Activated T-helper 1 cell treated with anti-CD3 and anti-CD28 coated beads, Interleukin-12 subunit alpha, Interleukin-12 subunit beta, Interleukin-2, Interleukin-4 antibody, amounts not matched to agents 30 ng/mL and 10 ng/mL and 1 ng/mL, durations not matched to agents 14 hours and 24 hours and 36 hours (primary cell): ENCODE results near the gene IL6R. TPM values are rescaled to one million over a fixed set of nuclear protein-coding genes. Genes with fewer than 3 reads are reported as not detected.

Experiments
- DNase-seq: peaks from one replicate; pipeline ENCODE4 v3.0.0; 2021; ENCODE audit warnings: low spot score
- H3K27ac Mint-ChIP-seq: one replicate; pipeline ENCODE4 v1.8.0; 2021; ENCODE audit warnings: mild to moderate bottlenecking, mixed read lengths
- H3K27me3 Mint-ChIP-seq: one replicate; pipeline ENCODE4 v1.8.0; 2022; ENCODE audit warnings: mild to moderate bottlenecking, moderate library complexity, mixed read lengths; ENCODE audit not compliant: insufficient read depth
- H3K36me3 Mint-ChIP-seq: one replicate; pipeline ENCODE4 v1.8.0; 2021; ENCODE audit warnings: low read depth, mixed read lengths
- H3K4me1 Mint-ChIP-seq: one replicate; pipeline ENCODE4 v1.8.0; 2021; ENCODE audit warnings: low read depth, mixed read lengths
- H3K4me3 Mint-ChIP-seq: one replicate; pipeline ENCODE4 v1.8.0; 2021; ENCODE audit warnings: mild to moderate bottlenecking, moderate library complexity, mixed read lengths
- H3K9me3 Mint-ChIP-seq: one replicate; pipeline ENCODE4 v1.8.0; 2021; ENCODE audit warnings: mixed read lengths
- intact Hi-C: fragments of 100-400 bp; cut with micrococcal nuclease; formaldehyde crosslinking; loops from one replicate; pipeline ENCODE4 v1.15.1; 2024
- total RNA-seq: library from RNA; stranded (reverse); gene quantifications from 2 replicates; pipeline ENCODE4 v1.2.3, GENCODE V29; 2022

Gene IL6R
- total RNA-seq, 1 donor from 2014 or later: 5.0 TPM

DNA sequence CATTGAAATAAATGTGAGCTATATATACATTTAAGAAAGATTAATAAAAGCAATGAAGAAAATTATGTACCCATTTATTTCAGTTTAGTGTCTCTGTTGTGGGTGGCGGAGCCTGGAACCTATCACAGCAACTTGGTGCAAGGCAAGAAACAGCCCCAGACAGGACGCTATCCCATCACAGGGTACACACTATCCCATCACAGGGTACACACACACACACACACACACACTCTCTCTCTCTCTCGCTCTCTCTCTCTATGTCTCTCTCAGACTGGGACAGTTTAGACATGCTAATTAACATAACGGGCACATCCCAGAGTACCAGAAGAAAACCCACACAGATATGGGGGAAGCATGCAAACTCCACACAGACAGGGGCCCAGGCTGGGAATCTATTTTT lies 6.5 kb upstream of the IL6R start:
- Mint-ChIP-seq H3K27ac (no peak overlapping the region), H3K36me3 (peaks cover 6% of the 10 kb centered on the region), H3K4me1 (peaks cover 15% of the 10 kb centered on the region), H3K4me3 (no peak overlapping the region), H3K27me3 (peaks cover 2% of the 10 kb centered on the region), H3K9me3 (no peaks in the 10 kb centered on the region)
- intact Hi-C loops: no loop called here
- DNase-seq: no peak

DNA sequence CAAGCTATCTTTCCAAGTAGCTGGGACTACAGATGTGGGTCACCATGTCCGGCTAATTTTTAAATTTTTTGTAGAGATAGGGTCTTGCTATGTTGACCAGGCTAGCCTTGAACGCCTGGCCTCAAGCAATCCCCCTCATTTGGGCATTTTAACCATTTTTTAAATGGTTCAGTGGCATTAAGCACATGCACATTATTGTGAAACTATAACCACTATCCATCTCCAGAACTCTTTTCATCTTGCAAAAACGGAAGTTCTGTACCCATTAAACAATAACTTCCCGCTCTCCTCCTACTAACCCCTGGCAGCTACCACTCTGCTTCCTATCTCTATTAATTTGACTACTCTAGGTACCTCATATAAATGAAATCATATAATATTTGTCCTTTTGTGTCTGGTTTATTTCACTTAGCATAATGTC lies 4.8 kb upstream of the IL6R start:
- DNase-seq: no peak
- no peak overlapping the region for H3K27ac Mint-ChIP-seq
- H3K4me3 Mint-ChIP-seq: no peak overlapping the region
- peaks cover 30% of the 10 kb centered on the region for H3K4me1 Mint-ChIP-seq
- peaks cover 2% of the 10 kb centered on the region for H3K27me3 Mint-ChIP-seq
- H3K36me3 Mint-ChIP-seq: peaks cover 6% of the 10 kb centered on the region
- H3K9me3 Mint-ChIP-seq: no peaks in the 10 kb centered on the region
- intact Hi-C loops: no loop called here

DNA sequence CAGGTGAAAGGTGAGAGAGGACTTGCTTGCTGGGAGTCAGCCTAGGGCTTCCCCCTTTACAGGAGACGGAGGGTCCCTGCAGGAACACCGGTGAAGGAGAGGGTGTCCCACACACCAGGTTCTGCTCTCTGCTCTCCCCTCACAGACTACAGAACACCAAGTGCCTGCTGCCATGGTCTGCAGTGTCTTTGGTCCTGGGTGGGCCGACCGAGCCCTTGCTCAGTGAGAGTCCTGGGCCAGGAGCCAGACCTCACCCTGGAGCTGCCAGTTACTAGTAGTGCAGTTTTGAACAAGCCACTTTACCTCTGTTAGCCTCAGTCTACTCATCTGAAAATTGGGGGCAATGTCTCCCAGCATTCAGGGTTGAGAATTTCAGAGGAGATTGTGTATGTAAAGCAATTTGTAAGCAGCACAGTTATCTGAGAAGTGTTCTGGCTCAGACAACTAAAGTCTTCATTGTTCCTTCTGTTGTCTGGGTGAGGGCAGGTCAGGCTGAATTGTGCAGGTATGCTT lies 2.7 kb upstream of the IL6R start:
- peaks cover 47% of the 10 kb centered on the region for H3K4me1 Mint-ChIP-seq
- H3K4me3 Mint-ChIP-seq: no peak overlapping the region
- no peak for DNase-seq
- no peaks in the 10 kb centered on the region for H3K36me3 Mint-ChIP-seq
- intact Hi-C loops: no loop called here
- H3K27ac Mint-ChIP-seq: no peak overlapping the region
- H3K9me3 Mint-ChIP-seq: no peaks in the 10 kb centered on the region
- H3K27me3 Mint-ChIP-seq: peaks cover 2% of the 10 kb centered on the region

DNA sequence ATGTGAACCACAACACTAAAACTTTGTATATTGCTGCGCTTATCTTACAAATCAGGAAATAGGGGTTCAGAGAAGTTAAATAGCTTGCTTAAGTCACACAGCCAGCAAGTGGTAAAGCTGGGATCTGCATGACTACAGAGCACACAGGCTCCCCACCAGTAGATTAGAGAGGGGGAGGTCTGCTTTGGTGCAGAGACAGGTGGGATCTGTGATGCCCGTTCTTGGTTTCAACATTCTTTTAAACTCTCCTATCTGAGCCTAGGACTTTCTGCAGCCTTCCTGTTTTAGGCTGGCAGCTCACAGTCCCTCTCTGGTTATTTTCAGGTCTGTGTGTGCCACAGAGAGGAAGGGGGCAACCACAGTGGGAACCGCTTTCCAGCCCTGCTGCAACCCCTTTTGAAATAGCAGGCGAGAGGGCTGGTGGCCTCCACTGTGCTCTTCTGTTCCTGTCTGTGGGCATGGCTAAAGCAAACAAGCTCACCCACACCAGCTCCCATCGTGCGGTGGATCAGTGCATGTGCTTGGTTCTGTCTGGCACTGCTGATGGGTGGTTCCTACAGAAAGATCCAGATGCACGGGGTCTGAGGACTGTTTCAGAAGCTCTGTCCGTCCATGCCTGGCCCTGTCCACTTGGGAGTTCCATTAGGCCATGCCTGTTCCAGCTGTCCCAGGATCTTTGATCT lies 1.7 kb upstream of the IL6R start:
- peak overlapping the region; percentile 5 for H3K4me3 Mint-ChIP-seq
- H3K36me3 Mint-ChIP-seq: no peaks in the 10 kb centered on the region
- H3K27me3 Mint-ChIP-seq: peaks cover 2% of the 10 kb centered on the region
- H3K27ac Mint-ChIP-seq: peak overlapping the region; percentile 18
- H3K9me3 Mint-ChIP-seq: no peaks in the 10 kb centered on the region
- DNase-seq: no peak
- peaks cover 56% of the 10 kb centered on the region for H3K4me1 Mint-ChIP-seq
- intact Hi-C loops: no loop called here

GRCh38 chr1:154403983-154404382 lies 1.2 kb upstream of the IL6R start:
- Mint-ChIP-seq H3K36me3 (no peaks in the 10 kb centered on the region), H3K27ac (no peak overlapping the region), H3K4me3 (no peak overlapping the region), H3K4me1 (peaks cover 62% of the 10 kb centered on the region), H3K27me3 (peaks cover 2% of the 10 kb centered on the region), H3K9me3 (no peaks in the 10 kb centered on the region)
- no peak for DNase-seq
- intact Hi-C loops: no loop called here

- DNase-seq: no peak
- Mint-ChIP-seq H3K4me3 (peak overlapping the region; percentile 71), H3K9me3 (no peaks in the 10 kb centered on the region), H3K36me3 (no peaks in the 10 kb centered on the region), H3K4me1 (peaks cover 67% of the 10 kb centered on the region), H3K27ac (no peak overlapping the region), H3K27me3 (peaks cover 2% of the 10 kb centered on the region)
- intact Hi-C loops: no loop called here
Observed at GRCh38 chr1:154404511-154404931, 622 bp upstream of the IL6R start.

DNA sequence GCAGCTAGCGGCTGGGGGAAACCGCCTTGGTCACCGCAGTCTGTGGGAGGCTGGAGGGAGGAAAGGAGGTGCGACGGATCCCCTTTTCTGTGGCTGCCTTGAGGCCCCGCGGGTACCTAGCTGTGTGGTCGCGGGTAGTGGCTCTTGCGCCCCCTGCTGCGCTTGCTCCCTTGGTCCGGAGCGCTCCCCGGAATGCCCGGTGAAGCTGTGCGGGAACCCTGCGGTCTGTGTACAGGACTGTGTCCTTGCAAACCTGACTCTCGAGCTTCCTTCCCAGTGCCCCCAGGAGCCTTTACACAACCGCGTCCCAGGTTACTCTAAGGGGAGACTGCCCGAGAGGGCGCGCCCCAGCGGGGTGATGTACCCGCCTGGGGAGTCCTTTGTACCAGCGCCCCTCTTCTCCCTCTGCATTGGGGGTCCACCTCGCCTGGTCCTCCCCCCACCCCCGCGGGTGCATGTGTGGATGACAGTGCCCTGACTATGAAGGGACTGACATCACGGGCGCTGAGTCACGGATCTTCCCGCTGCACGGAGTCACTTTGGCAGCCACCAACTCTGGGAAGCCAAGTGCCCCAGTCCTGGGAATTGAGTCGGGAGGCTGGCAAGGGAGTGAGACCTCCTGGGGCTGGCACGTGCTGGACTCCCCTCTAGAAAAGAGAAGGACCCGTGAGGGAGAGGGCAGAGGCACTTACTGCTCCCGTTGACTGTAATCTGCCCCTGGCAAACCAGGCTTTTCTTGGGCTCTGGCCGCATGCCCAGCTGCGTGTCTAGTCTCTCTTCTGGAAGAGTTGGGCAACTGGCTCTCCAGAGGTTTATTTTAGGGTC lies 816 bp downstream of the IL6R start:
- H3K27me3 Mint-ChIP-seq: no peaks in the 10 kb centered on the region
- H3K4me3 Mint-ChIP-seq: peak overlapping the region; percentile 86
- H3K4me1 Mint-ChIP-seq: peaks cover 78% of the 10 kb centered on the region
- H3K27ac Mint-ChIP-seq: peak overlapping the region; percentile 77
- no peaks in the 10 kb centered on the region for H3K36me3 Mint-ChIP-seq
- no peaks in the 10 kb centered on the region for H3K9me3 Mint-ChIP-seq
- intact Hi-C loops: loop anchor here (1.0 to 5.0 kb wide), 6 partner anchors 39 to 596 kb away; partner anchors contain the start of genes ATP8B2, HAX1, UBE2Q1 and ZBTB7B
- peak; percentile 36 for DNase-seq

GRCh38 chr1:154406572-154406879 lies 1.4 kb downstream of the IL6R start:
- Mint-ChIP-seq H3K9me3 (no peaks in the 10 kb centered on the region), H3K4me3 (peak overlapping the region; percentile 86), H3K4me1 (peaks cover 79% of the 10 kb centered on the region), H3K36me3 (no peaks in the 10 kb centered on the region), H3K27ac (peak overlapping the region; percentile 77), H3K27me3 (no peaks in the 10 kb centered on the region)
- intact Hi-C loops: loop anchor here (5.0 kb wide), 4 partner anchors 79 to 596 kb away; partner anchors contain the start of genes ATP8B2, HAX1, UBE2Q1 and ZBTB7B
- DNase-seq: no peak

DNA sequence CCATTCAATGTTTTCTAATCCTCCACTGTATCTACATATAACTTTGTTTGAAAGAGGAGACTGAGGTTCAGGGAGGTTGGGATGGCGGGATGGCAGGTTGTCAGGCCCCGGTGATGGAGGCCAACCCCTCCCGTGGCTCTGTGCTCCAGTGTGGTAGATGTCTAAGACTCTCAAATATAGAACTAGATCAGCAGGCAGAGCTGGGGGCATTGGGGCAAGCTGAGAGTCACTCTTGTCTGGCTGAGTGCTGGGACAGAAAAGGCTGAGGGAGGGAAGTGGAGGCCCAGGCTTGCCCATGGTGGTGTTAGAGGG lies 1.7 kb downstream of the IL6R start:
- H3K27ac Mint-ChIP-seq: peak overlapping the region; percentile 77
- H3K36me3 Mint-ChIP-seq: no peaks in the 10 kb centered on the region
- no peaks in the 10 kb centered on the region for H3K27me3 Mint-ChIP-seq
- intact Hi-C loops: loop anchor here (1.0 to 5.0 kb wide), 10 partner anchors 21 to 595 kb away; partner anchors contain the start of genes ATP8B2, HAX1, UBE2Q1 and ZBTB7B
- no peak for DNase-seq
- H3K4me1 Mint-ChIP-seq: peaks cover 79% of the 10 kb centered on the region
- peak overlapping the region; percentile 86 for H3K4me3 Mint-ChIP-seq
- no peaks in the 10 kb centered on the region for H3K9me3 Mint-ChIP-seq

- intact Hi-C loops: loop anchor here (1.0 to 5.0 kb wide), 10 partner anchors 21 to 595 kb away; partner anchors contain the start of genes ATP8B2, HAX1, UBE2Q1 and ZBTB7B
- DNase-seq: peak; percentile 25
- Mint-ChIP-seq H3K9me3 (no peaks in the 10 kb centered on the region), H3K4me1 (peaks cover 76% of the 10 kb centered on the region), H3K36me3 (no peaks in the 10 kb centered on the region), H3K27ac (peak overlapping the region; percentile 77), H3K27me3 (no peaks in the 10 kb centered on the region), H3K4me3 (peak overlapping the region; percentile 86)
Observed at GRCh38 chr1:154407198-154408091, 2.3 kb downstream of the IL6R start.

DNA sequence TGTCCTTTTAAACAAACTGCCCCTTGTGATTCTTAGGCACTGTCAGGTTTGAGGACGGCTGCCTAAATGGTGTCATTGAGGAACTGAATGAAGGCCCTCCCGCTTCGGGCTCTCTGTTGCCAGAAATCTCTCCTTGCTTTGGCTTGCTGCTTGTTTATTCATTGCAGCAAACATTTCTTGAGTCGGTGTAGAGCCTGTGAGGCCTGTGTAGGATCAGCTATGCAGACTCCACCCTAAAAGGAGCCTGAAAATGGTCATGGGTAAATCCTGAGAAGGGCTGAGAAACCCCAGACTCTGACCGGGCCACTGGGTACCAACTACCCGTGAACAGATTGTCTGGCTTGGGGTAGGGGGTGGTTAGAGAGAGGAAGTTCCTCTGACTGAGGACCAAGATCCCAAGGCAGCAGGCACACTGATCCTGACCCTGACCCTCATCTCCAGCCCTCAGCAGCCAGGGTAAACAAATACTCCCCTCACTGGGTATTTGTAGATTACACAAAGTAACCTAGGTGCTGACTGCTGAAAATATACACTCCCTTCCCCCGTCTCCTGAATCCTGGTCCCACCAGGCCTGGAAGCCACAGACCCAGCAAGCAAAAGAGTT lies 3.1 kb downstream of the IL6R start:
- no peaks in the 10 kb centered on the region for H3K9me3 Mint-ChIP-seq
- intact Hi-C loops: loop anchor here (5.0 kb wide), 4 partner anchors 81 to 594 kb away; partner anchors contain the start of genes ATP8B2, HAX1, UBE2Q1 and ZBTB7B
- no peaks in the 10 kb centered on the region for H3K27me3 Mint-ChIP-seq
- H3K36me3 Mint-ChIP-seq: no peaks in the 10 kb centered on the region
- H3K27ac Mint-ChIP-seq: peak overlapping the region; percentile 77
- peaks cover 67% of the 10 kb centered on the region for H3K4me1 Mint-ChIP-seq
- DNase-seq: no peak
- peak overlapping the region; percentile 86 for H3K4me3 Mint-ChIP-seq

- Mint-ChIP-seq H3K4me3 (no peak overlapping the region), H3K4me1 (peaks cover 48% of the 10 kb centered on the region), H3K9me3 (no peaks in the 10 kb centered on the region), H3K27me3 (no peaks in the 10 kb centered on the region), H3K36me3 (no peaks in the 10 kb centered on the region), H3K27ac (peak overlapping the region; percentile 6)
- intact Hi-C loops: no loop called here
- DNase-seq: no peak
Observed at GRCh38 chr1:154410185-154410827, 5.2 kb downstream of the IL6R start.
